LNCAP (cell line): ENCODE measurements around the gene ZNF407.

ENCODE experiments used
- CTCF ChIP-seq: fragments of 450-650 bp; IDR thresholded peaks from 2 replicates; pipeline ENCODE4 v1.5.1; 2017; ENCODE audit warnings: mild to moderate bottlenecking

The ZNF407 gene

GRCh38 chr18:75063615-75064512, 466.2 kb downstream of the ZNF407 start:
- no peak for TF ChIP-seq CTCF

GRCh38 chr18:75064513-75064905, 466.8 kb downstream of the ZNF407 start:
- TF ChIP-seq CTCF: no peak

GRCh38 chr18:75065251-75066000, 467.8 kb downstream of the ZNF407 start:
- no peak for TF ChIP-seq CTCF

- TF ChIP-seq CTCF: no peak
Observed at GRCh38 chr18:75066021-75066880, 468.6 kb downstream of the ZNF407 start.

- no peak for TF ChIP-seq CTCF
Observed at GRCh38 chr18:75066936-75067335, 469.3 kb downstream of the ZNF407 start.

- TF ChIP-seq CTCF: no peak
Observed at GRCh38 chr18:75067996-75068645, 470.5 kb downstream of the ZNF407 start.
